H1 (cell line): ENCODE data around the gene RAB3C. TPM values are rescaled to one million over a fixed set of nuclear protein-coding genes. Genes with fewer than 3 reads are reported as not detected.

Source experiments
- CTCF ChIA-PET: fragments of 300-600 bp; sonication (Branson Sonifier 250); formaldehyde crosslinking; loops from one replicate; lab custom pipeline; 2021; ENCODE audit not compliant: partially characterized antibody; lab: Charles Lee
- POLR2A ChIA-PET: fragments of 300-600 bp; sonication (Branson Sonifier 250); formaldehyde crosslinking; loops from one replicate; lab custom pipeline; 2021; ENCODE audit warnings: inconsistent platforms; ENCODE audit not compliant: partially characterized antibody; lab: Charles Lee
- DNase-seq, 2 experiments: peaks; one replicate each; pipeline versions ENCODE4 v3.0.0 to v3.0.0-alpha.2; 2010 to 2022; ENCODE audit warnings: low spot score in 2 of 2, low read depth in 1 of 2, mixed read lengths in 1 of 2
- FAIRE-seq: peaks from 2 replicates; lab custom pipeline; 2011; peaks lifted over from hg19 to GRCh38; lab: Jason Lieb, UNC
- H2AFZ ChIP-seq: 2 replicates; pipeline ENCODE4 v1.8.1; 2012; ENCODE audit warnings: low read length, inconsistent platforms
- H2AK5ac ChIP-seq: 2 replicates; pipeline ENCODE4 v1.6.1; 2013; ENCODE audit warnings: low read depth, low read length
- H2BK120ac ChIP-seq: replicated peaks from 2 replicates; pipeline ENCODE3; 2013; ENCODE audit warnings: low read depth, low read length, inconsistent platforms
- H2BK12ac ChIP-seq: 2 replicates; pipeline ENCODE4 v1.6.1; 2013; ENCODE audit warnings: low read depth, low read length
- H2BK15ac ChIP-seq: 2 replicates; pipeline ENCODE4 v1.6.1; 2013; ENCODE audit warnings: low read length
- H2BK20ac ChIP-seq: 2 replicates; pipeline ENCODE4 v1.6.1; 2013; ENCODE audit warnings: low read length
- H2BK5ac ChIP-seq: 2 replicates; pipeline ENCODE4 v1.6.1; 2013; ENCODE audit warnings: low read depth, low read length
- H3K14ac ChIP-seq: 2 replicates; pipeline ENCODE4 v1.6.1; 2013; ENCODE audit warnings: inconsistent platforms; ENCODE audit not compliant: insufficient read length
- H3K18ac ChIP-seq: 2 replicates; pipeline ENCODE4 v1.6.1; 2013; ENCODE audit warnings: low read length; ENCODE audit errors: extremely low read depth
- H3K23ac ChIP-seq: 2 replicates; pipeline ENCODE4 v1.6.1; 2013; ENCODE audit warnings: inconsistent platforms; ENCODE audit not compliant: insufficient read length
- H3K23me2 ChIP-seq: 2 replicates; pipeline ENCODE4 v1.6.1; 2013; ENCODE audit warnings: low read depth, low read length
- H3K27ac ChIP-seq: 2 replicates; pipeline ENCODE4 v1.6.1; 2011; ENCODE audit warnings: low read depth, low read length, inconsistent platforms
- H3K27me3 ChIP-seq, 4 experiments: replicated peaks in 1 of 4; 1 replicate in 1 of 4; 2 replicates in 3 of 4; pipeline versions ENCODE4 v1.6.1 to v1.8.1; 2011 to 2013; ENCODE audit warnings: low read length in 3 of 4, mild to moderate bottlenecking in 3 of 4, inconsistent platforms in 2 of 4, mixed read lengths in 2 of 4, moderate library complexity in 1 of 4; ENCODE audit not compliant: control insufficient read depth in 3 of 4, insufficient read depth in 3 of 4; ENCODE audit errors: extremely low read depth in 1 of 4
- H3K36me3 ChIP-seq, 4 experiments: 2 replicates each; pipeline versions ENCODE4 v1.6.1 to v1.8.1; 2011 to 2013; ENCODE audit warnings: mild to moderate bottlenecking in 4 of 4, low read length in 3 of 4, moderate library complexity in 2 of 4, control low read depth in 1 of 4, inconsistent platforms in 1 of 4; ENCODE audit not compliant: insufficient read depth in 4 of 4, control insufficient read depth in 2 of 4
- H3K4ac ChIP-seq: replicated peaks from 2 replicates; pipeline ENCODE3; 2013; ENCODE audit warnings: low read length, low read depth, mixed read lengths, inconsistent platforms; ENCODE audit not compliant: insufficient read length
- H3K4me1 ChIP-seq, 4 experiments: replicated peaks in 1 of 4; 1 replicate in 1 of 4; 2 replicates in 3 of 4; pipeline versions ENCODE4 v1.6.1 to v1.8.1; 2011 to 2013; ENCODE audit warnings: low read length in 3 of 4, inconsistent platforms in 2 of 4, mixed read lengths in 1 of 4; ENCODE audit not compliant: insufficient read depth in 4 of 4, control insufficient read depth in 3 of 4
- H3K4me2 ChIP-seq, 2 experiments: 2 replicates each; pipeline versions ENCODE4 v1.6.1 to v1.8.1; 2011 to 2013; ENCODE audit warnings: low read depth in 2 of 2, low read length in 2 of 2, control low read depth in 1 of 2, inconsistent platforms in 1 of 2, mild to moderate bottlenecking in 1 of 2; ENCODE audit not compliant: insufficient read depth in 1 of 2
- H3K4me3 ChIP-seq, 4 experiments: fragments of 200-600, 300-600 bp in 1 of 4; sonication (generic), shearing (Covaris generic), sonication (Bioruptor Twin) in 1 of 4; 2 replicates each; pipeline versions ENCODE4 v1.5.1 to v1.8.1; 2011 to 2016; ENCODE audit warnings: low read length in 4 of 4, low read depth in 3 of 4, control low read depth in 2 of 4, inconsistent platforms in 2 of 4, mild to moderate bottlenecking in 2 of 4, mixed read lengths in 1 of 4, moderate library complexity in 1 of 4; ENCODE audit not compliant: insufficient read depth in 2 of 4; ENCODE audit errors: extremely low read depth in 1 of 4
- H3K56ac ChIP-seq: replicated peaks from 2 replicates; pipeline ENCODE3; 2013; ENCODE audit warnings: low read depth, mild to moderate bottlenecking, mixed read lengths, low read length, inconsistent platforms; ENCODE audit not compliant: insufficient read length
- H3K79me1 ChIP-seq: 2 replicates; pipeline ENCODE4 v1.6.1; 2013; ENCODE audit warnings: low read depth, low read length, control low read depth
- H3K79me2 ChIP-seq, 2 experiments: 2 replicates each; pipeline versions ENCODE4 v1.6.1 to v1.8.1; 2012 to 2013; ENCODE audit warnings: low read length in 2 of 2, mild to moderate bottlenecking in 2 of 2, inconsistent platforms in 1 of 2; ENCODE audit not compliant: insufficient read depth in 2 of 2, control insufficient read depth in 1 of 2
- H3K9ac ChIP-seq, 4 experiments: replicated peaks in 1 of 4; 1 replicate in 1 of 4; 2 replicates in 3 of 4; pipeline versions ENCODE4 v1.6.1 to v1.8.1; 2011 to 2013; ENCODE audit warnings: low read depth in 3 of 4, low read length in 3 of 4, control low read depth in 2 of 4, mild to moderate bottlenecking in 2 of 4, moderate library complexity in 2 of 4, inconsistent platforms in 1 of 4; ENCODE audit errors: extremely low read depth in 1 of 4
- H3K9me3 ChIP-seq, 2 experiments: 2 replicates each; pipeline versions ENCODE4 v1.6.1 to v1.8.1; 2012 to 2013; ENCODE audit warnings: mild to moderate bottlenecking in 2 of 2, moderate library complexity in 2 of 2, control low read depth in 1 of 2, inconsistent platforms in 1 of 2, low read depth in 1 of 2, low read length in 1 of 2, mixed read lengths in 1 of 2; ENCODE audit not compliant: insufficient read depth in 2 of 2
- H4K20me1 ChIP-seq, 2 experiments: replicated peaks in 1 of 2; 2 replicates each; pipeline versions ENCODE3 to v1.8.1; 2011 to 2013; ENCODE audit warnings: inconsistent platforms in 2 of 2, low read length in 2 of 2, mild to moderate bottlenecking in 1 of 2; ENCODE audit not compliant: insufficient read depth in 2 of 2, control insufficient read depth in 1 of 2
- H4K5ac ChIP-seq: 2 replicates; pipeline ENCODE4 v1.6.1; 2013; ENCODE audit warnings: low read length, low read depth, mixed read lengths, inconsistent platforms; ENCODE audit not compliant: insufficient read length
- H4K8ac ChIP-seq: 2 replicates; pipeline ENCODE4 v1.8.0; 2013; ENCODE audit warnings: mild to moderate bottlenecking, moderate library complexity, low read length, inconsistent platforms; ENCODE audit not compliant: insufficient read depth; ENCODE audit errors: extremely low read depth
- H4K91ac ChIP-seq: replicated peaks from 2 replicates; pipeline ENCODE3; 2013; ENCODE audit warnings: low read length, mixed read lengths, inconsistent platforms; ENCODE audit not compliant: insufficient read length
- BACH1 ChIP-seq: IDR thresholded peaks from 2 replicates; pipeline ENCODE4 v1.6.1; 2012; ENCODE audit warnings: low read length, improper control_type of control experiment
- CHD2 ChIP-seq: IDR thresholded peaks from 2 replicates; pipeline ENCODE4 v1.6.1; 2012; ENCODE audit warnings: low read length, improper control_type of control experiment
- CREB1 ChIP-seq: IDR thresholded peaks from 2 replicates; pipeline ENCODE4 v1.6.1; 2012; ENCODE audit warnings: inconsistent platforms
- EZH2 ChIP-seq: fragments of 200-600 bp; sonication (generic); IDR thresholded peaks from 2 replicates; pipeline ENCODE4 v1.7.1; 2012; ENCODE audit warnings: low read depth, mild to moderate bottlenecking, moderate library complexity, low read length, inconsistent platforms; ENCODE audit not compliant: severe bottlenecking
- HDAC6 ChIP-seq: IDR thresholded peaks from one replicate; pipeline ENCODE4 v1.7.1; 2012; ENCODE audit warnings: low read depth, mild to moderate bottlenecking, inconsistent platforms, low read length, moderate library complexity
- KDM4A ChIP-seq: IDR thresholded peaks from one replicate; pipeline ENCODE4 v1.7.1; 2012; ENCODE audit warnings: low read depth, mild to moderate bottlenecking, moderate library complexity, low read length, inconsistent platforms; ENCODE audit not compliant: severe bottlenecking
- POLR2A ChIP-seq, 2 experiments: IDR thresholded peaks; 1 replicate in 1 of 2; 2 replicates in 1 of 2; pipeline ENCODE4 v1.6.1; 2011; ENCODE audit warnings: low read depth in 2 of 2, low read length in 2 of 2, mild to moderate bottlenecking in 2 of 2; ENCODE audit errors: control extremely low read depth in 1 of 2
- POU5F1 ChIP-seq: IDR thresholded peaks from 2 replicates; pipeline ENCODE4 v1.6.1; 2011; ENCODE audit warnings: low read depth, mild to moderate bottlenecking, low read length, moderate library complexity
- SIRT6 ChIP-seq: IDR thresholded peaks from one replicate; pipeline ENCODE4 v1.7.1; 2012; ENCODE audit warnings: low read length, inconsistent platforms
- SP1 ChIP-seq: IDR thresholded peaks from 2 replicates; pipeline ENCODE4 v1.6.1; 2011; ENCODE audit warnings: low read depth, low read length
- TEAD4 ChIP-seq: IDR thresholded peaks from 2 replicates; pipeline ENCODE4 v1.6.1; 2012; ENCODE audit warnings: low read depth, low read length, inconsistent platforms, mixed read lengths
- polyA plus RNA-seq, 7 experiments: library from polyadenylated mRNA; depleted of rRNA in 3 of 7; stranded (reverse) in 5 of 7; unstranded in 2 of 7; fragments of >200 nt in 5 of 7; fragments of 200-250 nt in 2 of 7; gene quantifications; 1 replicate in 5 of 7; 2 replicates in 1 of 7; 4 replicates in 1 of 7; pipeline versions ENCODE4 v1.2.1 to v1.2.3, GENCODE V29; 2011 to 2013; ENCODE audit warnings: missing spikeins in 2 of 7, mixed read lengths in 2 of 7
- total RNA-seq: library from RNA; stranded (reverse); fragmentation: NEBNext Ultra II Directional; extraction: Animal tissue kit (Norgen Biotek cat#: 25700); gene quantifications from 2 replicates; pipeline ENCODE4 v1.2.1, GENCODE V29; 2021
- TF ChIP-seq, protein P1 (sequence below): IDR thresholded peaks from 2 replicates; pipeline ENCODE4 v1.6.1; 2012; ENCODE audit warnings: low read length, inconsistent platforms
- TF ChIP-seq, protein P2 (sequence below): IDR thresholded peaks from 2 replicates; pipeline ENCODE4 v1.6.1; 2011; ENCODE audit warnings: low read depth, mild to moderate bottlenecking, low read length; ENCODE audit not compliant: insufficient read depth
- TF ChIP-seq, protein P3 (sequence below): IDR thresholded peaks from 2 replicates; pipeline ENCODE4 v1.6.1; 2012; ENCODE audit warnings: inconsistent platforms

Gene RAB3C
- total and polyA plus RNA-seq, 2 of the 8 experiments (the other 6 are each of a cell fraction or from before 2014, with no cell fraction given), result 14.7 to 18.3 TPM

DNA sequence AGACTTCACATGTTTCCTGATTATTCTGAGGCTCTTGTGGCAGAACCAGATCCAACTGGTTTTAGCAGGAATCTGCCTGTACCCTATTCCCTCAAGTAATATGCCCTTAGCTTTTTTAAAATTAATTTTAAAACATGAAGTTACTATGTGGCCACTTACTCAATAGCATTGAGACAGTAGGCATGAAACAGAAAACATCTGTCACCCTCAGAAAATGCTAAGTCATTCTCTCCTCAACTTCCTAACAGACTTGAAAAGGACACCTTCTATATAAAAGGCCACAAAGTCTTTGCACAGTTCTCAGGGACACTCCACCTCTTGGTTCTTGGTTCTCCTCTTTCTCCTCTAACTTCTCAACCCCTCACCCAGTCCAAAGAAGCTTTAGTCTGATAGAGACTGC lies 277.8 kb downstream of the RAB3C start:
- FAIRE-seq (no peak), DNase-seq (no peak)
- Histone ChIP-seq H2AFZ (no peak overlapping the region), H3K23me2 (no peaks in the 10 kb centered on the region), H2AK5ac (no peak overlapping the region), H2BK20ac (no peak overlapping the region), H3K9ac (no peak overlapping the region), H3K79me1 (no peaks in the 10 kb centered on the region), H3K18ac (no peak overlapping the region), H3K4me1 (no peaks in the 10 kb centered on the region), H3K56ac (no peak overlapping the region), H3K27me3 (no peaks in the 10 kb centered on the region), H3K4me2 (no peak overlapping the region), H2BK15ac (no peak overlapping the region), H2BK12ac (no peak overlapping the region), H3K4ac (no peak overlapping the region), H2BK5ac (no peak overlapping the region), H3K9me3 (no peaks in the 10 kb centered on the region), H3K27ac (no peak overlapping the region), H4K5ac (no peak overlapping the region), H3K23ac (no peak overlapping the region), H2BK120ac (no peak overlapping the region), H3K4me3 (no peak overlapping the region), H3K14ac (no peak overlapping the region), H3K36me3 (no peaks in the 10 kb centered on the region), H4K91ac (no peak overlapping the region), H3K79me2 (no peaks in the 10 kb centered on the region), H4K20me1 (no peaks in the 10 kb centered on the region), H4K8ac (no peak overlapping the region)
- CTCF ChIA-PET, result interaction anchor here (0.6 to 3.6 kb wide), 7 partner anchors 9 to 365 kb away, joined by 3 to 16 read pairs (median 4); no protein-coding TSS in a partner anchor
- POLR2A ChIA-PET, result no interaction called here
- TF ChIP-seq CREB1 (no peak), HDAC6 (no peak), TEAD4 (no peak), SIRT6 (no peak), CHD2 (no peak), KDM4A (no peak), EZH2 (no peak), POLR2A (IDR thresholded peaks at IDR 0.05; ENCODE audit: control extremely low read depth in 1 of 2, low read depth in 2 of 2, low read length in 2 of 2) (no peak), POU5F1 (no peak), BACH1 (no peak), SP1 (no peak)
- TF ChIP-seq, protein P1, sequence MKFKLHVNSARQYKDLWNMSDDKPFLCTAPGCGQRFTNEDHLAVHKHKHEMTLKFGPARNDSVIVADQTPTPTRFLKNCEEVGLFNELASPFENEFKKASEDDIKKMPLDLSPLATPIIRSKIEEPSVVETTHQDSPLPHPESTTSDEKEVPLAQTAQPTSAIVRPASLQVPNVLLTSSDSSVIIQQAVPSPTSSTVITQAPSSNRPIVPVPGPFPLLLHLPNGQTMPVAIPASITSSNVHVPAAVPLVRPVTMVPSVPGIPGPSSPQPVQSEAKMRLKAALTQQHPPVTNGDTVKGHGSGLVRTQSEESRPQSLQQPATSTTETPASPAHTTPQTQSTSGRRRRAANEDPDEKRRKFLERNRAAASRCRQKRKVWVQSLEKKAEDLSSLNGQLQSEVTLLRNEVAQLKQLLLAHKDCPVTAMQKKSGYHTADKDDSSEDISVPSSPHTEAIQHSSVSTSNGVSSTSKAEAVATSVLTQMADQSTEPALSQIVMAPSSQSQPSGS, result no peak
- TF ChIP-seq, protein P2, sequence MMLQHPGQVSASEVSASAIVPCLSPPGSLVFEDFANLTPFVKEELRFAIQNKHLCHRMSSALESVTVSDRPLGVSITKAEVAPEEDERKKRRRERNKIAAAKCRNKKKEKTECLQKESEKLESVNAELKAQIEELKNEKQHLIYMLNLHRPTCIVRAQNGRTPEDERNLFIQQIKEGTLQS, result no peak
- TF ChIP-seq, protein P3, sequence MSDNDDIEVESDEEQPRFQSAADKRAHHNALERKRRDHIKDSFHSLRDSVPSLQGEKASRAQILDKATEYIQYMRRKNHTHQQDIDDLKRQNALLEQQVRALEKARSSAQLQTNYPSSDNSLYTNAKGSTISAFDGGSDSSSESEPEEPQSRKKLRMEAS, result no peak
